Smooth muscle cell of the umbilical artery (primary cell): Measurements from ENCODE around the gene SCAPER. TPM values are rescaled to one million over a fixed set of nuclear protein-coding genes. Genes with fewer than 3 reads are reported as not detected.

Experiments used
- total RNA-seq: library from RNA; depleted of rRNA; stranded (reverse); fragments of >200 nt; gene quantifications from 2 replicates; pipeline ENCODE4 v1.2.3, GENCODE V29; 2014

The SCAPER gene, protein sequence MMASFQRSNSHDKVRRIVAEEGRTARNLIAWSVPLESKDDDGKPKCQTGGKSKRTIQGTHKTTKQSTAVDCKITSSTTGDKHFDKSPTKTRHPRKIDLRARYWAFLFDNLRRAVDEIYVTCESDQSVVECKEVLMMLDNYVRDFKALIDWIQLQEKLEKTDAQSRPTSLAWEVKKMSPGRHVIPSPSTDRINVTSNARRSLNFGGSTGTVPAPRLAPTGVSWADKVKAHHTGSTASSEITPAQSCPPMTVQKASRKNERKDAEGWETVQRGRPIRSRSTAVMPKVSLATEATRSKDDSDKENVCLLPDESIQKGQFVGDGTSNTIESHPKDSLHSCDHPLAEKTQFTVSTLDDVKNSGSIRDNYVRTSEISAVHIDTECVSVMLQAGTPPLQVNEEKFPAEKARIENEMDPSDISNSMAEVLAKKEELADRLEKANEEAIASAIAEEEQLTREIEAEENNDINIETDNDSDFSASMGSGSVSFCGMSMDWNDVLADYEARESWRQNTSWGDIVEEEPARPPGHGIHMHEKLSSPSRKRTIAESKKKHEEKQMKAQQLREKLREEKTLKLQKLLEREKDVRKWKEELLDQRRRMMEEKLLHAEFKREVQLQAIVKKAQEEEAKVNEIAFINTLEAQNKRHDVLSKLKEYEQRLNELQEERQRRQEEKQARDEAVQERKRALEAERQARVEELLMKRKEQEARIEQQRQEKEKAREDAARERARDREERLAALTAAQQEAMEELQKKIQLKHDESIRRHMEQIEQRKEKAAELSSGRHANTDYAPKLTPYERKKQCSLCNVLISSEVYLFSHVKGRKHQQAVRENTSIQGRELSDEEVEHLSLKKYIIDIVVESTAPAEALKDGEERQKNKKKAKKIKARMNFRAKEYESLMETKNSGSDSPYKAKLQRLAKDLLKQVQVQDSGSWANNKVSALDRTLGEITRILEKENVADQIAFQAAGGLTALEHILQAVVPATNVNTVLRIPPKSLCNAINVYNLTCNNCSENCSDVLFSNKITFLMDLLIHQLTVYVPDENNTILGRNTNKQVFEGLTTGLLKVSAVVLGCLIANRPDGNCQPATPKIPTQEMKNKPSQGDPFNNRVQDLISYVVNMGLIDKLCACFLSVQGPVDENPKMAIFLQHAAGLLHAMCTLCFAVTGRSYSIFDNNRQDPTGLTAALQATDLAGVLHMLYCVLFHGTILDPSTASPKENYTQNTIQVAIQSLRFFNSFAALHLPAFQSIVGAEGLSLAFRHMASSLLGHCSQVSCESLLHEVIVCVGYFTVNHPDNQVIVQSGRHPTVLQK (N-terminal part only)
- total RNA-seq, result 6.8 and 8.0 TPM in 2 replicates

DNA sequence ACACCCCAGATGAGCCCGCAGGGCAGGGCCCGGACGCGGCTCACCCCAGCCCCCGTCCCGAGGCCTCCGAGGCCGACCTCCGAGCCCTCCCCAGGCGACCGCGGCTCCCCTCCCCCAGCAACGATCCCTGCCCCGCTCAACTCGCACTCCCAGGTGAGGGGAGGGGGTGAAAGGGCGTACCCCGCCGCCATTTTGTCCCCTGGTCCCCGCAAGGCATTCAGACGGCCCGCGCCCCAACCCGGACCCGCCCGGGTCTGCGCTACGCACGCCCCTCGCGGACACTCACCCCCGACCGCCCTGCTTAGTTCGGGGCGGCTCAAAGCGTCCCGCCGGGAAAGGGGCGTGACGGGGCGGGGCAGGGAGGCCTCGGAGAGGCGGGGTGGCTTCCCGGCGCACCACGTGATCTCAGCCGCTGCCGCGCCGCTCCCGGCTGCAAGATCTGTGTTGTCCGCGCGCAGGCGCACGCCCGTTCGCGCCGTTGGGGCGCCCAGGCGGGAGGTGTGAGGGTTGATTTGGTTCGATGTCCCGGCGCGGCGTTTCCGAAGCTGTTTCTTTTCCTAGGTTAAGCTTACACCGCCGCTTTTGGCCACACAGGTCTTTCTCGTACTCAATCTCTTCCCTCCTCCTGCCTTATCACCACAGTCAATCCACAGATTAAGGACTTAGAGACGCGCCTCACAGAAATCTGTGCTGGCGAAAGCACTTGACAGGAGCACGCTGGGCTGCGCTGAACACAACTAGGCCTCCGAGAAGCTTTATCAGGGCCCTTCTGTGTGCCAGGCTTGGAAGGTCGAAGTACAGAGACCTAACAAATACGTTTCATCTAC, at the start of gene SCAPER:
SCAPER (minus strand) TSS at position 328 of the 827 bp plus-strand sequence. CDS start 21,523 bp downstream, outside the sequence.

GRCh38 chr15:76931397-76932134, 26.4 kb upstream of the SCAPER start, which contains the start of gene RCN2:
RCN2 (plus strand) TSS chr15:76931749; CDS start chr15:76931842, 93 bp downstream.

DNA sequence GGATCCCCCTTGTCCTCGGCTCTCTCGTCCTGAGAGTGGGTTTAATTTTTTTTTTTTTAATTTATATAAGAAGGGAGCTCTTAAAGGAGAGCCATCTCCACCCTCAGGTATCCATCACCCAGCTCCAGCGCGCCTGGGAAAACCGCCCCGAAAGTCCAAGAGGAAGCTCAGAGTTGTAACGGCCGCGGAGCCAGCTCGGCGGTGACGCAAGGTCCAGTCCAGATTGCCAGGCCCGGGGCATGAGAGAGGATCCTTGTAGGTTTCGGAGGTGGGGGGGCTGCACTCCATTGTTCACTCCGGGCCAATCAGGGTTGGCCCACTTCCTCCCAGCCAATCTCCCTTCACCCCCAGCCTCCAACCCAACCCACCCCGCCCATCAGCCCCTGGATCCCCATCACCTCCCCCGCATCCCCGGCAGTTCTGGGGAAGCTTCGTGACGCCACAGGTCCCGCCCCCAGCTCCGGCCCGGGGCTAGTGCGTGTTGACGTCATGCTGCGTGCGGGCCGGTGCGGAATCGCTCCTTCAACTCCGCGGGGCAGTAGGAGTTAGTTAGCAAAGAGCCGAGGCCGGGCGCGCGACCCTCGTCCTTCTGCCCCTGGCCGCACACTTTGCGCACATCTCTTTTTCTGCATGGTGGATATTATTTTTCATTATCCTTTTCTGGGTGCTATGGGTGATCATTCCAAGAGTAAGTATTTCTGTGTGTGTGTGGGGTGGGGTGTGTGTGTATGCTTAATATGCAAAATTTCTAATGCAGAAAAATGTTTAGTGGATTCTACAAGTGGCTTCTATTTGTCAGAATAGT, 568.7 kb downstream of the SCAPER start, which contains the start of gene ISL2:
ISL2 (plus strand) TSS at position 520 of the 805 bp plus-strand sequence; CDS start at position 631, 111 bp downstream.

DNA sequence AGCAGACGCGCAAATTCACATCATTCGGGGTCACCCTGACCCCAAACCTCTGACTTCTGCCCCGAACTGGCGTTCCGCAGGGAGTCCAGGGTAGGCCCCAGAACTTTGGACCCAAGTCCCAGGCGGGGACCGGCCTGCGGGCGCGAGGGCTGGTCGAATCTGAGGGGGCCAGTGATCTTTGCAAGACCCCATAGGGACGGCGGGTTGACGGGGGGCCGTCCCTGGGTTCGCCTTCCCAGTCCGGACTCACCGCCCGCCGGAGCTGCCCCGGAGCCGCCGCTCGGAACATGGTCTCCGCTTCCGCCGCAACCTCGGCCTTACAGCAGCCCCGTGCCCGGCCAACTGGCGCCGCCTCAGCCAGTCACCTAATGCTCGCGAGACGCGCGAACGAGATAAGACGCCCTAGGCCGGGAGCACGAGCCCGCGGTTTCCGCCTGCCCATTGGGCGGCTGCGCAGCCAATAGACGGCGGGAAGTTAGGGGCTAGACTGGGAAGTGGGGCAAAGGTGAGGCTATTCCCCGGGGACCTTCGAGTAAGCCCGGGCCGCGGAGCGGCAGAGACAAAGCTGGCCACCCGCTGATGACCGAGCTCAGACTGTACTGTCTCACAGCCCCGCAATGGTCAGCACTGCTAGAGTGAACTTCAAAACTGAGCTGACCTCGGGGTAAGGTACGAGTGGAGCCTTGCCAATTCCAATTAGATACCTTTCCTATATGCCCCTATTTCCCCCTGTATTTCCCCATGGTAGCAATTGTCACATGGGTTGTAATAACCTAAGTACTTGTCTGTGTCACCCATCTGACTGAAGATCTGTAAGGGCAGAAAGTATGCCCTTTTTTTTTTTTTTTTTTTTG, 593.8 kb downstream of the SCAPER start, which contains the start of gene ETFA:
ETFA (minus strand) TSS at position 370 of the 854 bp plus-strand sequence; CDS start at position 289, 81 bp downstream.

Other genes starting within 250 kb of the SCAPER start
- 132 and 138 TPM in 2 replicates for gene RCN2, start 26.4 kb upstream of the SCAPER start, total RNA-seq
- gene PSTPIP1, start 89.8 kb upstream of the SCAPER start, total RNA-seq, result not detected in 2 replicates
- gene TSPAN3, start 165.8 kb upstream of the SCAPER start, total RNA-seq, result 265 and 269 TPM in 2 replicates